H7 (cell line): ENCODE measurements around the gene TMEM184C. TPM values are rescaled to one million over a fixed set of nuclear protein-coding genes. Genes with fewer than 3 reads are reported as not detected.
A peak's percentile ranks its signal among the peaks of the same experiment; 100 is the strongest.

Experiments used
- DNase-seq: peaks from one replicate; pipeline ENCODE4 v3.0.0; 2012
- H3K27me3 ChIP-seq: 2 replicates; pipeline ENCODE4 v1.6.0; 2011; ENCODE audit warnings: mild to moderate bottlenecking, low read length; ENCODE audit not compliant: control insufficient read depth, insufficient read depth
- H3K36me3 ChIP-seq: replicated peaks from 2 replicates; pipeline ENCODE4 v1.5.1; 2011; ENCODE audit warnings: low read length; ENCODE audit not compliant: control insufficient read depth, insufficient read depth
- H3K4me3 ChIP-seq: 2 replicates; pipeline ENCODE4 v1.5.1; 2011; ENCODE audit warnings: low read depth, mild to moderate bottlenecking, control low read depth, low read length, moderate library complexity; ENCODE audit not compliant: insufficient read depth
- total RNA-seq: library from RNA; depleted of rRNA; stranded (reverse); fragments of >200 nt; shearing (Covaris generic); gene quantifications from 2 replicates; pipeline ENCODE4 v1.2.3, GENCODE V29; 2014; rRNA removed

The TMEM184C gene
- 24.9 and 34.3 TPM in 2 replicates for total RNA-seq

- Histone ChIP-seq H3K36me3 (no peaks in the 10 kb centered on the region), H3K4me3 (peak within 1 kb of the TSS; percentile 94), H3K27me3 (no peaks in the 10 kb centered on the region)
- peak; percentile 85 for DNase-seq
These were observed at the start of gene TMEM184C for GRCh38 chr4:147617173-147617840. TSS of gene TMEM184C (plus strand) at chr4:147617397. CDS start at chr4:147617957, 560 bp downstream.

DNA sequence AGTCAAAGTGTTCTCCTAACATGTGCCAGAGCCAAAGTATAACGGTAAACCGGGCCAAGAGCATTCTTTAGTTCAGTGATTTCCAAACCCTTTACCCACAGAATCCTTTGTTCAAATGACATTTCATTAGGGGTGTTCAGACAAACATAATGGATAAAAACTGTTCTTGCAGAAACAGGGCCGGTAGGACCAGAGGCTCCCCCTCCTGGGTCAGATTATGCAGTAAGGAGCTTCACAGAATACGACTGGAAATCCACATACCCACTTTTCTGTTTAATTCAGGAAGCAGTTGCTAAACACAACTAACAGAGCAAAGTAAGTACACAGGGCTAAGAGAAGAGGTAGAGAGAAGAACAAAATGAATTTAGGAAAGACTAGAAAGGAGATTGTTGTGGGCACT, 46.6 kb upstream of the TMEM184C start:
- no peak overlapping the region for H3K4me3 ChIP-seq
- no peak for DNase-seq
- no peaks in the 10 kb centered on the region for H3K27me3 ChIP-seq
- no peaks in the 10 kb centered on the region for H3K36me3 ChIP-seq

- Histone ChIP-seq H3K4me3 (no peak overlapping the region), H3K27me3 (no peaks in the 10 kb centered on the region), H3K36me3 (no peaks in the 10 kb centered on the region)
- no peak for DNase-seq
These were observed 46.0 kb upstream of the TMEM184C start for GRCh38 chr4:147571036-147571770.

DNA sequence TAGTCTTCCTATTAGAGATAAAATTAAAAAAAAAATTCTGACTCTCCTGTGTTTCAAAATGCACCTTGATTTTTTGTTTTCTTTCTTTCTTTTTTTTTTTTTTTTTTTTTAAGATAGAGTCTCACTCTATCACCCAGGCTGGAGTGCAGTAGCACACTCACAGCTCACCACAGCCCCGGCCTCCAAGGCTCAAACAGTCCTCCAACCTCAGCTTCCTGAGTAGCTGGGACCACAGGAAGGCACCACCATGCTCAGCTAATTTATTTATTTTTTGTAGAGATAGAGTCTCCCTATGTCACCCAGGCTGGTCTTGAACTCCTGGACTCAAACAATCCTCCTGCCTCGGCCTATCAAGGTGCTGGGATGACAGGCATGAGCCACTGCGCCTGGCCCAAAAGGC, 41.1 kb upstream of the TMEM184C start:
- Histone ChIP-seq H3K27me3 (no peaks in the 10 kb centered on the region), H3K4me3 (no peak overlapping the region), H3K36me3 (no peaks in the 10 kb centered on the region)
- no peak for DNase-seq

DNA sequence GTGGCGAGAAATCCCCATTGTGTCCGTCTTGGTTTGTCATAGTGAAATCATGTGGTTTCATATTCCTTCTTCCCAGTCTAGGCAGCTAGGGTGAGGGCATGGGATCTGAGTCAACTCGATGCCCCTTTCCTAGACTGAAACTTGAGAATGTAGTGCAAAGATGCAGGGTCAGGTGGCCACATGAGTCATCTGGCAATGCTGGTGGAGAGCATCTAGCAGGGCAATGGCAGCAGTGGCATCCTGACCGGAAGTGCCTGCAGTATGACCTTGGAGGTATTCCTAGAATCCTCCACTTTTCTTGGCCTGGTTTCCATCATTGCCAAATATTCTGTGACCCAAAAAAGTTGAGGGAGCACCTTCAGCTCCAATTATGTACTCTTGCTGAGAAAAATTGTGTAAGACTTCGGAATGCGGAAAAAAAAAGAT, 39.1 kb upstream of the TMEM184C start:
- Histone ChIP-seq H3K27me3 (no peaks in the 10 kb centered on the region), H3K4me3 (no peak overlapping the region), H3K36me3 (no peaks in the 10 kb centered on the region)
- DNase-seq, result no peak

- no peak overlapping the region for H3K4me3 ChIP-seq
- no peaks in the 10 kb centered on the region for H3K36me3 ChIP-seq
- DNase-seq, result no peak
- H3K27me3 ChIP-seq, result no peaks in the 10 kb centered on the region
These were observed 38.6 kb upstream of the TMEM184C start for GRCh38 chr4:147578593-147578992.

- Histone ChIP-seq H3K27me3 (no peaks in the 10 kb centered on the region), H3K36me3 (no peaks in the 10 kb centered on the region), H3K4me3 (no peak overlapping the region)
- no peak for DNase-seq
These were observed 36.8 kb upstream of the TMEM184C start for GRCh38 chr4:147580396-147580795.

DNA sequence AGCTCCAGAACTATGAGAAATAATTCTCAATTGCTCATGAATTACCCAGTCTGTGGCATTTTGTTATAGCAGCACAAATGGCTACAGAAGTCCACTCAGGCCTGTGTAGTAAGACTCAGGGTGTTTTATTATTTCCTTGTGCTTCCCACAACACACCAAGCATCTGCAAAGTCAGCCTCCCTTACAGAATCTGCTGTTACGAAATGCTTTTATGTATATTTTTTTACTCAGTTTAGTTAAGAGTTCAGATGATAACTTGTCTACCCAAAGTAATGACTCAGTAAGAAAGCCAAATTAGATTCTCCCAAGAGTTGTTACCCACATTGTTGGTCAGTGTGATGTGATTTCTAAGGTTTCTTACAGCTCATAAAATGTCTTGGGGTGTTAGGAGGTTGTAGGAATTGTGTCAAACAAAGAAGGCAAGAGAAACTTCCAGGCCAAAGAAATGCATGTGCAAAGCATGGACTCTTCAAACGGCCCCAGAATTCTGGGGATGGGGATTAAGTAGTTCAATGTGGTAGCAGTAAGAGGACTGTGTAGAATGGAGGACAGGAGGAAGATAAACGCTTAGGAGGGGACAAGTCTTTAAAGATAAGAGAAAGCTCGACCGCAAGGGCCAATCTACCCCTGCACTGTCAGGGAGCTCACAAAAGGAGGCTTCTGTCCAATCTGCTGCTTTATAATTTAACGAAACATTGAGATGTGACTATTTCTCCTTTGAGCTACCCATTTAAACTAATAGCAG, 35.4 kb upstream of the TMEM184C start:
- Histone ChIP-seq H3K36me3 (no peaks in the 10 kb centered on the region), H3K27me3 (no peaks in the 10 kb centered on the region), H3K4me3 (no peak overlapping the region)
- no peak for DNase-seq

DNA sequence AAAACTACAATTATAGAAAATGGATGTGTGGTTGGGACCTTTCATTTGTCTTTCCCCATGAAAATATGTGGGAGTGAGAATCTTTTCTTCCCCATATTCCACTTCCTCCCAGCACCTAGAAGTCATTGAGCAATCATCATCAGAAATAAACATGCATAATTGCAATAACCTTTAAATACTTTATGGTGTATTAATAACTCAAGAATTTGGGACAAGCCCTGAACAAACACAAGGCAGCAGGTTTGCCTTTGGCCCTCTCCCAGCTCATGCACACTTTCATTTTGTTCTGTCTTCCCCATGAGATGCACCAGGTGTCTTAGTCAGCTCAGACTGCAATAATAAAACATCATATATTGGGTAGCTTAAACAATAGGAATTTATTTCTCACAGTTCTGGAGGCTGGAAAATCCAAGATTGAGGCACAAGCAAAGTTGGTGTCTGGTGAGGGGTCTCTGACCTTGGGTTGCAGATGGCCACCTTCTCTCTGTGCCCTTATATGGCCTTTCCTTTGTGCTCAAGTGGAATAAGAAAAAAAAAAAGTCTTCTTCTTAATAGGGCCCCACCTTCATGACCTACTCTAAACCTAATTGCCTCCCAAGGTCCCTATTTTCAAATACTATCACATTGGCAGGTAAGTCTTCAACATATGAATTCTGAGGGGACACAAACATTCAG, 34.7 kb upstream of the TMEM184C start:
- H3K27me3 ChIP-seq, result no peaks in the 10 kb centered on the region
- no peak for DNase-seq
- H3K4me3 ChIP-seq, result no peak overlapping the region
- H3K36me3 ChIP-seq, result no peaks in the 10 kb centered on the region

- no peaks in the 10 kb centered on the region for H3K36me3 ChIP-seq
- DNase-seq, result no peak
- no peak overlapping the region for H3K4me3 ChIP-seq
- H3K27me3 ChIP-seq, result no peaks in the 10 kb centered on the region
These were observed 33.3 kb upstream of the TMEM184C start for GRCh38 chr4:147583876-147584275.

DNA sequence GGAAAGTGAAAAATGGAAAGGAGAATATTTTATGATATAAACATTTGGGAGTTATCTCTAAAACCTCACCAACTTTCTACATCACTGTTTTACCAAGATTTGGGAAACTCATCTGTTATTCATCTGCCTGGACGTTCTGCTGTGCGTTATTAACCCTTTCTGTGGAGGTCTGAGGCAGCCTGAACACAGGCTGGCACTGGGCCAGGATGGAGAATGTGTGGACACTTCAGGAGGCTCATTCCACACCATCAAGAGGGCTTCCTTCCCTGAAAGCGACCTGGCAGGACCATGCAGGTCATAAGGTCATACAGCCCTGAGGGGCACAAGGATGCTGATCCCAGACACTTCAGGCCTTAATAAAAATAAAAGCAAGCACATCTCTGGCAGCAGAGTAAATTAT, 31.2 kb upstream of the TMEM184C start:
- no peak for DNase-seq
- H3K36me3 ChIP-seq, result no peaks in the 10 kb centered on the region
- H3K27me3 ChIP-seq, result no peaks in the 10 kb centered on the region
- no peak overlapping the region for H3K4me3 ChIP-seq

- DNase-seq, result no peak
- H3K4me3 ChIP-seq, result no peak overlapping the region
- H3K27me3 ChIP-seq, result no peaks in the 10 kb centered on the region
- H3K36me3 ChIP-seq, result no peaks in the 10 kb centered on the region
These were observed 30.6 kb upstream of the TMEM184C start for GRCh38 chr4:147586637-147587036.

- no peaks in the 10 kb centered on the region for H3K36me3 ChIP-seq
- DNase-seq, result no peak
- no peaks in the 10 kb centered on the region for H3K27me3 ChIP-seq
- H3K4me3 ChIP-seq, result no peak overlapping the region
These were observed 30.2 kb upstream of the TMEM184C start for GRCh38 chr4:147587041-147587440.

DNA sequence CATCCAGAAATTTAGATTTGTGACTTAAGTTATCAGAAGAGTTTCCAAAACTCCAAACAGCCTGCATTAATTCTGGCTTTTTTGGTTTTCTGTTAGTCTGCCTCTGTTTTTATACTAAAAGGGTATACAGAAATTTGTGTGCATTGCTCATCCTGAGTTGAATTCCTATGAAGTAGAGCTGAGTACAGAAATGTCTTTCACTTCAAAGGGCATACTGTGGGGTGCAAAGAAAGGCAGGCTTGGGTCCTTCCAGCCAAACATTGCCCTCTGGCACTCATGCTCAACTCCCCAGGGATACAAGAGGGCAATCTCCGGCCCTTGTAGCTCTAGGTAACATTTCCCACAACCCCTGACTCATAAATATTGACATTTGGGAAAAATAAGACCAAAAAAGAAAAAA, 27.6 kb upstream of the TMEM184C start:
- DNase-seq, result no peak
- Histone ChIP-seq H3K4me3 (no peak overlapping the region), H3K36me3 (no peaks in the 10 kb centered on the region), H3K27me3 (no peaks in the 10 kb centered on the region)
